ENCODE results near the gene FIBCD1. TPM values are rescaled to one million over a fixed set of nuclear protein-coding genes. Genes with fewer than 3 reads are reported as not detected.

Gene FIBCD1
- total RNA-seq, 1 donor from 2014 or later: 0.53 TPM

- no peak for DNase-seq (ENCODE audit: extremely low spot score, unreplicated experiment)
- no peak for TF ChIP-seq CTCF (conservative IDR thresholded peaks at IDR 0.05)
- H3K36me3 Mint-ChIP-seq: no peaks in the 10 kb centered on the region
- H3K4me1 Mint-ChIP-seq (ENCODE audit: unreplicated experiment): no peaks in the 10 kb centered on the region
- H3K9me3 Mint-ChIP-seq: no peaks in the 10 kb centered on the region
- peaks cover 78% of the 10 kb centered on the region for H3K27me3 Mint-ChIP-seq
- no peak overlapping the region for H3K4me3 Mint-ChIP-seq
- no peak overlapping the region for H3K27ac Mint-ChIP-seq
Measured at GRCh38 chr9:130943777-130944176, 4.7 kb upstream of the FIBCD1 start.

GRCh38 chr9:130943221-130943620 is 4.2 kb upstream of the FIBCD1 start:
- DNase-seq (ENCODE audit: extremely low spot score, unreplicated experiment): no peak
- Mint-ChIP-seq H3K27ac (no peak overlapping the region), H3K9me3 (no peaks in the 10 kb centered on the region), H3K27me3 (peaks cover 74% of the 10 kb centered on the region), H3K36me3 (no peaks in the 10 kb centered on the region), H3K4me1 (ENCODE audit: unreplicated experiment) (no peaks in the 10 kb centered on the region), H3K4me3 (no peak overlapping the region)
- TF ChIP-seq CTCF (conservative IDR thresholded peaks at IDR 0.05): no peak

- Mint-ChIP-seq H3K27ac (no peak overlapping the region), H3K9me3 (no peaks in the 10 kb centered on the region), H3K4me1 (ENCODE audit: unreplicated experiment) (no peaks in the 10 kb centered on the region), H3K36me3 (no peaks in the 10 kb centered on the region), H3K27me3 (peaks cover 72% of the 10 kb centered on the region), H3K4me3 (no peak overlapping the region)
- no peak for DNase-seq (ENCODE audit: extremely low spot score, unreplicated experiment)
- no peak for TF ChIP-seq CTCF (conservative IDR thresholded peaks at IDR 0.05)
Measured at GRCh38 chr9:130942679-130943078, 3.6 kb upstream of the FIBCD1 start.

DNA sequence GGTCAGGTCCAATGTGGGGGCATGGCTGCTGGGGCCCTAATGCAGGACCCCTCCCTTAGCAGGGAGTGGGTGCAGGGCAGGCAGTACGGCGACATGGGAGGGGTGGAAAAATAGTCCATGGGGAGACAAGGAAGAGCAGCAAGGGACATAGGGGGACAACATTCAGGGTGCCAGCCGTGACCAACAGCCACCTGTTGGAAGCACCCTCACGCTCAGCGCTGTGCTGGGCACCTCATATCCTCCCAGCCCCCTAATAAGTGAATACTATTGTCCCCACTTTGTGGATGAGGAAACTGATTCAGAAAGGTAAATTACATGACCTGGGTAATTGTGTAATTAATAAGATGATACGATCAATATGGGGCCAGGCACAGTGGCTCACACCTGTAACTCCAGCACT is 3.0 kb upstream of the FIBCD1 start:
- H3K27me3 Mint-ChIP-seq: peaks cover 71% of the 10 kb centered on the region
- no peak for DNase-seq (ENCODE audit: extremely low spot score, unreplicated experiment)
- no peaks in the 10 kb centered on the region for H3K36me3 Mint-ChIP-seq
- no peak for TF ChIP-seq CTCF (conservative IDR thresholded peaks at IDR 0.05)
- peaks cover under 1% of the 10 kb centered on the region for H3K4me1 Mint-ChIP-seq (ENCODE audit: unreplicated experiment)
- no peaks in the 10 kb centered on the region for H3K9me3 Mint-ChIP-seq
- no peak overlapping the region for H3K27ac Mint-ChIP-seq
- no peak overlapping the region for H3K4me3 Mint-ChIP-seq

DNA sequence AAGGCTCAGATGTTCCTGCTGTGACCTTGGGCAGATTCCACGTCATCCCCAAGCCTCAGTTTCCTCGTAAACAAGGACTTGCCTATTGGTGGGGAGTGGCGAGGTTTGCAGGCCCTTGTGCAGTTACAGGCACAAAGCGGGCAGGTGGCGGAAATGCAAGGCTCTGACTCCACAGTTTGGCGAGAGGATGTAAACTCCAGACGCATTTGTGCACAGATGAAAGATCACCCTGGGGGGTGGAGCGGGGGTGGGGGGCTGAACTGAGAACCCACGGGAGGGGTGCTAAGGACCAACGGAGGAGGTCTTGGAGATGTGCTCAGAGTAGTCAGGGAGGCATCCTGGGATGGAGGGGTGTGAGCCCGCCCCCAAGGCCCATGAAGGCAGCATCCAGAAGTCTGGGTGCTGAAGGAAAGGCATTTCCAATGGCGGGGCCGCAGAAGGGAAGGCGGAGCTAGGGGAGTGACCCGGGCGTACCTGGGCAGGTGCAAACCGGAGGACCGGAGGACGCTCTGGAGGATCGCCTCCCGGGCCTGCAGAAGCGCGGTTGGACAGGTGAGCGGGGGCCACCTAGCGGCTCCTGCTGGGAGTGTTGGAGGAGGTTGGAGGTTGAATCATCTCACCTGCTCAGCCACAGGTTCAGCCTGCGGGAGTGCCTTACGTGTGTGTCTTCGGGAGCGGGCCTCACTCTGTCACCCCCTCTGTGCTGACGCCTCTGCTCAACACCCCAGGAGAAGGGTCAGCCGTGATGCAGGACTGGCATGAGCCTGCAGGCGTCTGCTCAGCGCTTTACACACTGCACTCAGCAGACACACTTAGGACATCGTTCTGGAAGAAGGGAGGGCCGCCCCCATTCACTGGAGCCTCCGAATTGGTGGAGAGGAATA is 1.9 kb upstream of the FIBCD1 start:
- Mint-ChIP-seq H3K27ac (no peak overlapping the region), H3K4me1 (ENCODE audit: unreplicated experiment) (peaks cover 6% of the 10 kb centered on the region), H3K36me3 (no peaks in the 10 kb centered on the region), H3K9me3 (no peaks in the 10 kb centered on the region), H3K27me3 (peaks cover 76% of the 10 kb centered on the region), H3K4me3 (peak overlapping the region; percentile 77)
- TF ChIP-seq CTCF (conservative IDR thresholded peaks at IDR 0.05): peak; percentile 91
- peak; percentile 84 for DNase-seq (ENCODE audit: extremely low spot score, unreplicated experiment)
